Measurements from ENCODE around the gene ZSWIM6.

Gene ZSWIM6

GRCh38 chr5:61507232-61507631 lies 175.2 kb downstream of the ZSWIM6 start:
- CTCF ChIA-PET, result no interaction called here
- TF ChIP-seq FOXM1 (IDR thresholded peaks at IDR 0.05; ENCODE audit: borderline replicate concordance) (no peak), FOXK2 (IDR thresholded peaks at IDR 0.05) (no peak), BHLHE40 (IDR thresholded peaks at IDR 0.05; ENCODE audit: borderline replicate concordance) (no peak), ARNT (IDR thresholded peaks at IDR 0.05) (no peak), NFRKB (IDR thresholded peaks at IDR 0.05) (no peak), ELF4 (IDR thresholded peaks at IDR 0.05) (no peak), CTBP1 (IDR thresholded peaks at IDR 0.05; ENCODE audit: borderline replicate concordance) (no peak), L3MBTL2 (conservative IDR thresholded peaks at IDR 0.05) (no peak)
- TF ChIP-seq, protein P1, sequence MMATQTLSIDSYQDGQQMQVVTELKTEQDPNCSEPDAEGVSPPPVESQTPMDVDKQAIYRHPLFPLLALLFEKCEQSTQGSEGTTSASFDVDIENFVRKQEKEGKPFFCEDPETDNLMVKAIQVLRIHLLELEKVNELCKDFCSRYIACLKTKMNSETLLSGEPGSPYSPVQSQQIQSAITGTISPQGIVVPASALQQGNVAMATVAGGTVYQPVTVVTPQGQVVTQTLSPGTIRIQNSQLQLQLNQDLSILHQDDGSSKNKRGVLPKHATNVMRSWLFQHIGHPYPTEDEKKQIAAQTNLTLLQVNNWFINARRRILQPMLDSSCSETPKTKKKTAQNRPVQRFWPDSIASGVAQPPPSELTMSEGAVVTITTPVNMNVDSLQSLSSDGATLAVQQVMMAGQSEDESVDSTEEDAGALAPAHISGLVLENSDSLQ (IDR thresholded peaks at IDR 0.05), result no peak
- no peak for DNase-seq (ENCODE audit: extremely low spot score)
- POLR2A ChIA-PET, result no interaction called here

DNA sequence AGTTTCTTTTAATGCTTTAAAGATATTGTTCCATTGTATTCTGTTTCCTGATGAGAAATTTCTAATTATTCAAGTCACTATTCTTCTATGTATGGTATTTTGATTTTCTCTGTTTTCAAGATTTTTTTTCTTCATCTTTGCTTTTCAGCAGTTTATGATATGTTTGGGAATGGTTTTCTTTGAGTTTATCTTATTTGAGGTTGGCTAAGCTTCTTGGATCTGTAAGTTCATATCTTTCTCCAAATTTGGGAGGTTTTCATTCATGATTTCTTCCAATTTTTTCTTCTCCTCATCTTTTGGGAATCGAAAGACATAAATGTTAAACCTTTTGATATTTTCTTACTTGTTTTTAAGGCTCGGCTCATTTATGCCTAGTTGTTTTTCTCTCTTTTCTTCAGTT lies 184.9 kb downstream of the ZSWIM6 start:
- TF ChIP-seq LEF1 (IDR thresholded peaks at IDR 0.05; ENCODE audit: borderline replicate concordance) (no peak), CTBP1 (IDR thresholded peaks at IDR 0.05; ENCODE audit: borderline replicate concordance) (no peak), L3MBTL2 (conservative IDR thresholded peaks at IDR 0.05) (no peak), ZNF384 (IDR thresholded peaks at IDR 0.05) (no peak), SUZ12 (IDR thresholded peaks at IDR 0.05) (no peak)
- no peak for DNase-seq (ENCODE audit: extremely low spot score)
- ChIA-PET POLR2A (no interaction called here), CTCF (no interaction called here)

DNA sequence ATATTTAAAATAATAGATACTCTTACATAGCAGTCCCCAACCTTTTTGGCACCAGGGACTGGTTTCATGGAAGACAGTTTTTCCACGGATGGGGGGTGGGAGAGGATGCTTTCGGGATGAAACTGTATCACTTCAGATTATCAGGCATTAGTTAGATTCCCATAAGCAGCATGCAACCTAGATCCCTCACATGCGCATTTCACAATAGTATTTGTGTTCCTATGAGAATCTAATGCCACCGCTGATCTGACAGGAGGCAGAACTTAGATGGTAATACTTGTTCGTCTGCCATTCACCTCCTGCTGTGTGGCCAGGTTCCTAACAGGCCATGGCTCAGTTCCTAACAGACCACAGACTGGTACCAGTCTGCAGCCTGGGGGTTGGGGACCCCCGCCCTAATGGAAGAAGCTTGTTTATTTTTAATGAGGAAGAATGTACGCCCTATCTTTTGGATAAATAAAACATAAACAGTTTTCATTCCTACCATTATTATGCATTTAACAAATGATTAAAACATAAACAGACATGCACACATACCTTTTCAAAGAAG lies 187.7 kb downstream of the ZSWIM6 start:
- ChIA-PET CTCF (no interaction called here), POLR2A (no interaction called here)
- TF ChIP-seq LEF1 (IDR thresholded peaks at IDR 0.05; ENCODE audit: borderline replicate concordance) (no peak), ARNT (IDR thresholded peaks at IDR 0.05) (no peak), L3MBTL2 (conservative IDR thresholded peaks at IDR 0.05) (no peak), BHLHE40 (IDR thresholded peaks at IDR 0.05; ENCODE audit: borderline replicate concordance) (no peak), CTBP1 (IDR thresholded peaks at IDR 0.05; ENCODE audit: borderline replicate concordance) (no peak), ELF4 (IDR thresholded peaks at IDR 0.05) (no peak), TARDBP (IDR thresholded peaks at IDR 0.05) (no peak), SUZ12 (IDR thresholded peaks at IDR 0.05) (no peak), NFRKB (IDR thresholded peaks at IDR 0.05) (no peak)
- no peak for DNase-seq (ENCODE audit: extremely low spot score)

GRCh38 chr5:61523073-61523472 lies 191.0 kb downstream of the ZSWIM6 start:
- POLR2A ChIA-PET, result no interaction called here
- CTCF ChIA-PET, result no interaction called here
- no peak for TF ChIP-seq TARDBP (IDR thresholded peaks at IDR 0.05)
- no peak for TF ChIP-seq L3MBTL2 (conservative IDR thresholded peaks at IDR 0.05)
- no peak for TF ChIP-seq HDGF (IDR thresholded peaks at IDR 0.05; ENCODE audit: borderline replicate concordance)
- TF ChIP-seq ELF4 (IDR thresholded peaks at IDR 0.05), result no peak
- DNase-seq (ENCODE audit: extremely low spot score), result no peak

GRCh38 chr5:61523997-61524396 lies 191.9 kb downstream of the ZSWIM6 start:
- CTCF ChIA-PET, result no interaction called here
- DNase-seq (ENCODE audit: extremely low spot score), result no peak
- TF ChIP-seq FOXK2 (IDR thresholded peaks at IDR 0.05) (no peak), FOXA1 (IDR thresholded peaks at IDR 0.05) (no peak), HDGF (IDR thresholded peaks at IDR 0.05; ENCODE audit: borderline replicate concordance) (no peak), ELF4 (IDR thresholded peaks at IDR 0.05) (no peak), SUZ12 (IDR thresholded peaks at IDR 0.05) (no peak), LEF1 (IDR thresholded peaks at IDR 0.05; ENCODE audit: borderline replicate concordance) (no peak), BHLHE40 (IDR thresholded peaks at IDR 0.05; ENCODE audit: borderline replicate concordance) (no peak), L3MBTL2 (conservative IDR thresholded peaks at IDR 0.05) (no peak), ZNF384 (IDR thresholded peaks at IDR 0.05) (no peak), SP1 (IDR thresholded peaks at IDR 0.05) (no peak), ARNT (IDR thresholded peaks at IDR 0.05) (no peak), CTBP1 (IDR thresholded peaks at IDR 0.05; ENCODE audit: borderline replicate concordance) (no peak), FOXM1 (IDR thresholded peaks at IDR 0.05; ENCODE audit: borderline replicate concordance) (no peak), NFRKB (IDR thresholded peaks at IDR 0.05) (no peak), TARDBP (IDR thresholded peaks at IDR 0.05) (no peak)
- TF ChIP-seq, protein P1 (IDR thresholded peaks at IDR 0.05), result no peak
- POLR2A ChIA-PET, result interaction anchor here (1.1 kb wide), 1 partner anchor 14 kb away, joined by 3 read pairs; no protein-coding TSS in a partner anchor

- ChIA-PET POLR2A (no interaction called here), CTCF (no interaction called here)
- DNase-seq (ENCODE audit: extremely low spot score), result no peak
Measured at GRCh38 chr5:61525512-61526206, 193.6 kb downstream of the ZSWIM6 start.

More at GRCh38 chr5:61525512-61526206, 193.6 kb downstream of the ZSWIM6 start:
- TF ChIP-seq, protein P1 (IDR thresholded peaks at IDR 0.05), result no peak
- TF ChIP-seq HDGF (IDR thresholded peaks at IDR 0.05; ENCODE audit: borderline replicate concordance) (no peak), BHLHE40 (IDR thresholded peaks at IDR 0.05; ENCODE audit: borderline replicate concordance) (no peak), ARNT (IDR thresholded peaks at IDR 0.05) (no peak), NFRKB (IDR thresholded peaks at IDR 0.05) (no peak), SUZ12 (IDR thresholded peaks at IDR 0.05) (no peak), FOXA1 (IDR thresholded peaks at IDR 0.05) (no peak), TARDBP (IDR thresholded peaks at IDR 0.05) (no peak), LEF1 (IDR thresholded peaks at IDR 0.05; ENCODE audit: borderline replicate concordance) (no peak), CTBP1 (IDR thresholded peaks at IDR 0.05; ENCODE audit: borderline replicate concordance) (no peak)
